IMR-90 (cell line): ENCODE measurements around the gene KICS2.

Experiments used
- BHLHE40 ChIP-seq: fragments of 150-350 bp; IDR thresholded peaks from 2 replicates; pipeline ENCODE4 v1.6.1; 2016; ENCODE audit warnings: mild to moderate bottlenecking, low read depth, low read length
- FOS ChIP-seq: fragments of 150-350 bp; IDR thresholded peaks from 2 replicates; pipeline ENCODE4 v1.6.1; 2016; ENCODE audit warnings: low read depth, low read length
- MAFK ChIP-seq: IDR thresholded peaks from 2 replicates; pipeline ENCODE4 v1.6.1; 2012; ENCODE audit warnings: low read depth, low read length, improper control_type of control experiment
- MXI1 ChIP-seq: IDR thresholded peaks from 2 replicates; pipeline ENCODE4 v1.6.1; 2012; ENCODE audit warnings: low read depth, mild to moderate bottlenecking, low read length, moderate library complexity, borderline replicate concordance
- NFE2L2 ChIP-seq: fragments of 150-350 bp; IDR thresholded peaks from 2 replicates; pipeline ENCODE4 v1.6.1; 2016; ENCODE audit warnings: low read depth, mild to moderate bottlenecking, low read length
- POLR2A ChIP-seq: IDR thresholded peaks from 2 replicates; pipeline ENCODE4 v1.6.1; 2012; ENCODE audit warnings: mild to moderate bottlenecking, low read depth, low read length
- RAD21 ChIP-seq: IDR thresholded peaks from 2 replicates; pipeline ENCODE4 v1.6.1; 2012; ENCODE audit warnings: low read length, improper control_type of control experiment
- RFX5 ChIP-seq: IDR thresholded peaks from 2 replicates; pipeline ENCODE4 v1.8.0; 2012; ENCODE audit warnings: low read depth, mild to moderate bottlenecking, low read length, moderate library complexity
- SMC3 ChIP-seq: fragments of 150-350 bp; IDR thresholded peaks from 2 replicates; pipeline ENCODE4 v1.6.1; 2016; ENCODE audit warnings: low read depth, mild to moderate bottlenecking, antibody characterized with exemption, low read length, moderate library complexity
- TF ChIP-seq, protein P1 (sequence below): fragments of 150-350 bp; IDR thresholded peaks from 2 replicates; pipeline ENCODE4 v1.6.1; 2017; ENCODE audit warnings: mild to moderate bottlenecking, antibody characterized with exemption, low read length, low read depth
- TF ChIP-seq, protein P2 (sequence below): conservative IDR thresholded peaks from 2 replicates; pipeline ENCODE4 v1.5.1; 2012; ENCODE audit warnings: mild to moderate bottlenecking, low read depth, low read length, improper control_type of control experiment
- TF ChIP-seq, protein P3 (sequence below): fragments of 150-350 bp; IDR thresholded peaks from 2 replicates; pipeline ENCODE4 v1.6.1; 2016; ENCODE audit warnings: low read depth, mild to moderate bottlenecking, low read length, moderate library complexity, borderline replicate concordance

DNA sequence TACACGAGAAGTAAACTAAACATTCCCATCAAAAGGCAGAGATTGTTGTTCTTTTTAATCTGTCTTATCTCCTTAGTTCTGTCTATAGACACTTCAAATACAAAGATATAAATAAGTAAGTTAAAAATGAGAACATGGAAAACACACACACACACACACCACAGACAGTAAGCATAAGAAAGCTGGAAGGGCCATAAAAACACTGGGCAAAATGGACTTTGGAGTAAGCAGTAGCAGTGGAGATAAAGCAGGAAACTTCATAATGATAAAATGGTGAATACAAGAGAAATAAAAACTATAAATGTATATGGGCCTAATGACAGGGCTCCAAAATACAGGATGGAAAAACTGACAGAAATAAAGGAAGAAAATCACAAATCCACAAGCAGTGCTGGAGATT is 32.6 kb downstream of the KICS2 start:
- no peak for TF ChIP-seq POLR2A
- TF ChIP-seq, protein P1, sequence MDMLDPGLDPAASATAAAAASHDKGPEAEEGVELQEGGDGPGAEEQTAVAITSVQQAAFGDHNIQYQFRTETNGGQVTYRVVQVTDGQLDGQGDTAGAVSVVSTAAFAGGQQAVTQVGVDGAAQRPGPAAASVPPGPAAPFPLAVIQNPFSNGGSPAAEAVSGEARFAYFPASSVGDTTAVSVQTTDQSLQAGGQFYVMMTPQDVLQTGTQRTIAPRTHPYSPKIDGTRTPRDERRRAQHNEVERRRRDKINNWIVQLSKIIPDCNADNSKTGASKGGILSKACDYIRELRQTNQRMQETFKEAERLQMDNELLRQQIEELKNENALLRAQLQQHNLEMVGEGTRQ: no peak
- TF ChIP-seq, protein P2, sequence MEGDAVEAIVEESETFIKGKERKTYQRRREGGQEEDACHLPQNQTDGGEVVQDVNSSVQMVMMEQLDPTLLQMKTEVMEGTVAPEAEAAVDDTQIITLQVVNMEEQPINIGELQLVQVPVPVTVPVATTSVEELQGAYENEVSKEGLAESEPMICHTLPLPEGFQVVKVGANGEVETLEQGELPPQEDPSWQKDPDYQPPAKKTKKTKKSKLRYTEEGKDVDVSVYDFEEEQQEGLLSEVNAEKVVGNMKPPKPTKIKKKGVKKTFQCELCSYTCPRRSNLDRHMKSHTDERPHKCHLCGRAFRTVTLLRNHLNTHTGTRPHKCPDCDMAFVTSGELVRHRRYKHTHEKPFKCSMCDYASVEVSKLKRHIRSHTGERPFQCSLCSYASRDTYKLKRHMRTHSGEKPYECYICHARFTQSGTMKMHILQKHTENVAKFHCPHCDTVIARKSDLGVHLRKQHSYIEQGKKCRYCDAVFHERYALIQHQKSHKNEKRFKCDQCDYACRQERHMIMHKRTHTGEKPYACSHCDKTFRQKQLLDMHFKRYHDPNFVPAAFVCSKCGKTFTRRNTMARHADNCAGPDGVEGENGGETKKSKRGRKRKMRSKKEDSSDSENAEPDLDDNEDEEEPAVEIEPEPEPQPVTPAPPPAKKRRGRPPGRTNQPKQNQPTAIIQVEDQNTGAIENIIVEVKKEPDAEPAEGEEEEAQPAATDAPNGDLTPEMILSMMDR: no peak
- no peak for TF ChIP-seq MAFK
- TF ChIP-seq FOS: no peak
- no peak for TF ChIP-seq SMC3
- no peak for TF ChIP-seq NFE2L2
- no peak for TF ChIP-seq RAD21
- TF ChIP-seq MXI1: no peak
- TF ChIP-seq, protein P3, sequence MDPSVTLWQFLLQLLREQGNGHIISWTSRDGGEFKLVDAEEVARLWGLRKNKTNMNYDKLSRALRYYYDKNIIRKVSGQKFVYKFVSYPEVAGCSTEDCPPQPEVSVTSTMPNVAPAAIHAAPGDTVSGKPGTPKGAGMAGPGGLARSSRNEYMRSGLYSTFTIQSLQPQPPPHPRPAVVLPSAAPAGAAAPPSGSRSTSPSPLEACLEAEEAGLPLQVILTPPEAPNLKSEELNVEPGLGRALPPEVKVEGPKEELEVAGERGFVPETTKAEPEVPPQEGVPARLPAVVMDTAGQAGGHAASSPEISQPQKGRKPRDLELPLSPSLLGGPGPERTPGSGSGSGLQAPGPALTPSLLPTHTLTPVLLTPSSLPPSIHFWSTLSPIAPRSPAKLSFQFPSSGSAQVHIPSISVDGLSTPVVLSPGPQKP: no peak
- no peak for TF ChIP-seq BHLHE40
- no peak for TF ChIP-seq RFX5
